DOHH2 (cell line): Measurements from ENCODE around the gene TBL2.

Experiments
- H3F3A ChIP-seq: fragments of 200-600 bp; sonication (generic), shearing (Covaris generic); 2 replicates; pipeline ENCODE4 v1.6.0; 2016; ENCODE audit warnings: antibody characterized with exemption, mild to moderate bottlenecking; ENCODE audit not compliant: control insufficient read depth, insufficient read depth
- H3K27ac ChIP-seq: fragments of 200-600 bp; sonication (generic); 2 replicates; pipeline ENCODE4 v1.5.1; 2014; ENCODE audit warnings: low read depth, mild to moderate bottlenecking, low read length, moderate library complexity
- H3K27me3 ChIP-seq: fragments of 200-600 bp; sonication (generic); 2 replicates; pipeline ENCODE4 v1.6.1; 2014; ENCODE audit warnings: mild to moderate bottlenecking, low read length, mixed read lengths; ENCODE audit not compliant: control insufficient read depth
- H3K36me3 ChIP-seq: fragments of 200-600 bp; sonication (generic); 2 replicates; pipeline ENCODE4 v1.6.1; 2014; ENCODE audit warnings: mild to moderate bottlenecking, low read length, moderate library complexity, mixed read lengths; ENCODE audit not compliant: control insufficient read depth
- H3K4me1 ChIP-seq: fragments of 200-600 bp; sonication (generic); 2 replicates; pipeline ENCODE4 v1.6.1; 2014; ENCODE audit warnings: mild to moderate bottlenecking, low read length, mixed read lengths; ENCODE audit not compliant: control insufficient read depth
- H3K4me2 ChIP-seq: fragments of 200-600 bp; sonication (generic); 2 replicates; pipeline ENCODE4 v1.6.0; 2014; ENCODE audit warnings: mild to moderate bottlenecking, low read length, moderate library complexity
- H3K4me3 ChIP-seq: fragments of 200-600 bp; sonication (generic); 2 replicates; pipeline ENCODE4 v1.5.1; 2014; ENCODE audit warnings: mild to moderate bottlenecking, low read length, mixed read lengths
- H3K79me2 ChIP-seq: fragments of 200-600 bp; sonication (generic); 2 replicates; pipeline ENCODE4 v1.6.1; 2014; ENCODE audit warnings: mild to moderate bottlenecking, low read length, mixed read lengths; ENCODE audit not compliant: control insufficient read depth
- H3K9me2 ChIP-seq: fragments of 200-600 bp; sonication (generic); replicated peaks from 2 replicates; pipeline ENCODE4 v1.6.1; 2014; ENCODE audit warnings: mild to moderate bottlenecking, low read length, mixed read lengths; ENCODE audit not compliant: control insufficient read depth
- H3K9me3 ChIP-seq: fragments of 200-600 bp; sonication (generic); 2 replicates; pipeline ENCODE4 v1.6.1; 2014; ENCODE audit warnings: antibody characterized with exemption, low read length, mixed read lengths; ENCODE audit not compliant: control insufficient read depth, insufficient read depth
- H4K20me1 ChIP-seq: fragments of 200-600 bp; sonication (generic); 2 replicates; pipeline ENCODE4 v1.6.0; 2014; ENCODE audit warnings: low read depth, mild to moderate bottlenecking, antibody characterized with exemption, low read length, moderate library complexity; ENCODE audit not compliant: control insufficient read depth, insufficient read depth
- EZH2phosphoT487 ChIP-seq: fragments of 200-600 bp; sonication (generic); IDR thresholded peaks from 2 replicates; pipeline ENCODE4 v1.6.1; 2017; ENCODE audit warnings: borderline replicate concordance, mild to moderate bottlenecking, antibody characterized with exemption, low read length, moderate library complexity, mixed read lengths
- TF ChIP-seq, protein P1 (sequence below): fragments of 200-600 bp; sonication (generic); IDR thresholded peaks from one replicate; pipeline ENCODE4 v1.5.1; 2014; ENCODE audit warnings: antibody characterized with exemption, mild to moderate bottlenecking, low read depth, low read length; ENCODE audit not compliant: poor library complexity, severe bottlenecking

Gene TBL2

DNA sequence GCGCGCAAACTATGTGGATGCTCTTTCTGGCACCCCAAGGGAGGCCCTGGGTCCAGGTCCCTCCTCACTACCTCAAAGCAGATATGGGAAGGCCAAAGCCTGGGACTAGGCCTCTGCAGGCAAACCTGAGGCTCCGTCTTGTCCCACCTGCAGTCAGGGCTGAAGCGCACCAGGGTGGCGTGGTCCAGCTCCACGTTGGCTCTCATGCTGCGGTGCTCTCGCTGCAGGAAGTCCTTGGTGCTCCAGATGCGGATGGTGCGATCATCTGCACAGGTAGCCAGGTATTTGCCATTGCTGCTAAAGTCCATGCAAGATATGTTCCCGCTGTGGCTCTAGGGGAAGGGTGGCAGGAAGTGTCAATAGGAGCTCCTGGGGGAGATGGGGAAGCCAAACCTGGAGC lies 4.6 kb downstream of the TBL2 start:
- Histone ChIP-seq H3K9me3 (no peaks in the 10 kb centered on the region), H3K36me3 (peaks cover 80% of the 10 kb centered on the region), H3F3A (no peaks in the 10 kb centered on the region), H3K4me3 (no peak overlapping the region), H3K9me2 (no peaks in the 10 kb centered on the region), H3K79me2 (peaks cover 38% of the 10 kb centered on the region), H3K27ac (no peak overlapping the region), H3K27me3 (no peaks in the 10 kb centered on the region), H3K4me2 (no peak overlapping the region), H4K20me1 (0 out of 2 replicates have a peak, but pooled peaks cover 3% of the 10 kb centered on the region), H3K4me1 (peaks cover 14% of the 10 kb centered on the region)
- no peak for TF ChIP-seq EZH2phosphoT487
- TF ChIP-seq, protein P1, sequence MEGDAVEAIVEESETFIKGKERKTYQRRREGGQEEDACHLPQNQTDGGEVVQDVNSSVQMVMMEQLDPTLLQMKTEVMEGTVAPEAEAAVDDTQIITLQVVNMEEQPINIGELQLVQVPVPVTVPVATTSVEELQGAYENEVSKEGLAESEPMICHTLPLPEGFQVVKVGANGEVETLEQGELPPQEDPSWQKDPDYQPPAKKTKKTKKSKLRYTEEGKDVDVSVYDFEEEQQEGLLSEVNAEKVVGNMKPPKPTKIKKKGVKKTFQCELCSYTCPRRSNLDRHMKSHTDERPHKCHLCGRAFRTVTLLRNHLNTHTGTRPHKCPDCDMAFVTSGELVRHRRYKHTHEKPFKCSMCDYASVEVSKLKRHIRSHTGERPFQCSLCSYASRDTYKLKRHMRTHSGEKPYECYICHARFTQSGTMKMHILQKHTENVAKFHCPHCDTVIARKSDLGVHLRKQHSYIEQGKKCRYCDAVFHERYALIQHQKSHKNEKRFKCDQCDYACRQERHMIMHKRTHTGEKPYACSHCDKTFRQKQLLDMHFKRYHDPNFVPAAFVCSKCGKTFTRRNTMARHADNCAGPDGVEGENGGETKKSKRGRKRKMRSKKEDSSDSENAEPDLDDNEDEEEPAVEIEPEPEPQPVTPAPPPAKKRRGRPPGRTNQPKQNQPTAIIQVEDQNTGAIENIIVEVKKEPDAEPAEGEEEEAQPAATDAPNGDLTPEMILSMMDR = no peak

DNA sequence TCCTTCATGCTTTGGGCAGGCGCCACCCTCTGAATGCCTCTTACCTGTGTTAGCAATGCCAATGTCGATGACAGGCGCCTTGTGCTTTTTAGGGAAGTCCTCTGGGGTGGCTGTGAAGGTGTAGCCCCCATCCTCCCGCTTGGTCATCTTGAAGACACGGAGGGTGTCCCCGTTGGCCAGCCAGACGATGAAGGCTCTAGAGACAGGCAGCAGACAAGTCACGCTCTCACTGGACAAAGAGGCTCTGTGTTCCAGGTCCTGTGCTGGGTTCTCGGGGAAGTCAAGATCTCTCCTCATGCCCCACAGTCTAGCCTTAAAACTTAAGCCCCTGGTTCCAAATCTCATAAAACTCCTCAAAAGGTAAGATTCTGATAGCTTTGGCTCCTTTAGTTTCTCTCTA lies 5.1 kb downstream of the TBL2 start:
- TF ChIP-seq EZH2phosphoT487 = no peak
- Histone ChIP-seq H3K27ac (no peak overlapping the region), H3K36me3 (peaks cover 80% of the 10 kb centered on the region), H3K9me2 (no peaks in the 10 kb centered on the region), H3K4me2 (no peak overlapping the region), H3F3A (no peaks in the 10 kb centered on the region), H4K20me1 (0 out of 2 replicates have a peak, but pooled peaks cover 3% of the 10 kb centered on the region), H3K4me1 (peaks cover 14% of the 10 kb centered on the region), H3K79me2 (peaks cover 37% of the 10 kb centered on the region), H3K9me3 (no peaks in the 10 kb centered on the region), H3K4me3 (no peak overlapping the region), H3K27me3 (no peaks in the 10 kb centered on the region)

DNA sequence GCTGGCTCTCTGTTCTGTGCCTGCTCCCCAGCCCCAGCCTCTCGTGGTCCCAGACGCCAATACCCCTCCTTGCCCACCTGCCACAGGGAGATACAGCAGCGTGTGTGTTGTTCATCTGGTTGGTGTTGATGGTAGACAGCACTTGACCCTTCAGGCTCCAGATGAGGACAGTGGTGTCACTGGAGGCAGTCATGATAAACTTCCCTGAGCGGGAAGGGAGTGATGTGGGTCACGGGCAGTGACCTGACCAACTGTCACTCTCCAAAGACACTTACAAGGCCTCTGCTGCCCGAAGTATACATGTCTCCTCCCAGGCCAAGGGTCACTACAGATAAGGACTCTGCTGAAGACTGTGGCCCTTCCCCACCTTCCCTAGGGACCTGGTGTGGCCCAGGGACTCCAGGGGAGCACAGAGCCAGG lies 5.6 kb downstream of the TBL2 start:
- Histone ChIP-seq H3K4me1 (peaks cover 14% of the 10 kb centered on the region), H3K9me3 (no peaks in the 10 kb centered on the region), H3K9me2 (no peaks in the 10 kb centered on the region), H4K20me1 (0 out of 2 replicates have a peak, but pooled peaks cover 3% of the 10 kb centered on the region), H3F3A (no peaks in the 10 kb centered on the region), H3K79me2 (peaks cover 32% of the 10 kb centered on the region), H3K27me3 (no peaks in the 10 kb centered on the region), H3K4me2 (no peak overlapping the region), H3K4me3 (no peak overlapping the region), H3K27ac (no peak overlapping the region), H3K36me3 (peaks cover 76% of the 10 kb centered on the region)
- no peak for TF ChIP-seq EZH2phosphoT487
- TF ChIP-seq, protein P1 = no peak

DNA sequence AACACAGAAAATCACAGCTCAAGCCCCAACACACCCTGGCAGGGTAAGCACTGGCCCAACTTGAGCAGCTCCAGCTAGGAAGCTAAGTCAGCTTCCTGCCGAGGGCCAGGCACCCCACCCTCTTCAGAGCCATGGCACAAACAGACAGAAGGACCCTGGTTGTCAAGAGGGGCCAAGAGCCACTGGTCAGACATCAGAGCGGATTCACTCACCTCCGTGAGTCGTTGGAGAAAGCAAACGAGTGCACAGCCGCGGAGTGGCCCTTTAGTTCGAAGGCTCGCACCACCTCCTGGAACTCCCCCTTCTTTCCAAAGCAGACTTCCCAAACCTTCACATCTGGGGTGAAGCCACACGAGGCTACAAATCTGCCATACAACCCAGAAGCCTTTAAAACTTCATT lies 7.4 kb downstream of the TBL2 start:
- TF ChIP-seq, protein P1 = no peak
- TF ChIP-seq EZH2phosphoT487 = no peak
- Histone ChIP-seq H4K20me1 (no peaks in the 10 kb centered on the region), H3K4me1 (peaks cover 3% of the 10 kb centered on the region; the same call in 1 of the 2 replicates), H3K4me3 (no peak overlapping the region), H3K27ac (no peak overlapping the region), H3F3A (no peaks in the 10 kb centered on the region), H3K4me2 (no peak overlapping the region), H3K79me2 (peaks cover 14% of the 10 kb centered on the region), H3K9me2 (no peaks in the 10 kb centered on the region), H3K36me3 (peaks cover 67% of the 10 kb centered on the region), H3K9me3 (no peaks in the 10 kb centered on the region), H3K27me3 (no peaks in the 10 kb centered on the region)
